ENCODE data around the gene ITGB1. TPM values are rescaled to one million over a fixed set of nuclear protein-coding genes. Genes with fewer than 3 reads are reported as not detected.

ITGB1 gene
- total RNA-seq, 4 donors from 2014 or later: 998 to 2,832 (median 1,462) TPM

GRCh38 chr10:32957341-32958084, 517 bp downstream of the ITGB1 start:
- peak; percentile 10 for ATAC-seq
- no peaks in the 10 kb centered on the region for H3K9me3 ChIP-seq
- H3K4me3 ChIP-seq: peak overlapping the region; percentile 90 to 91
- TF ChIP-seq POLR2A (IDR thresholded peaks at IDR 0.05) (peak; percentile 32 to 39), POLR2AphosphoS5 (IDR thresholded peaks at IDR 0.05) (peak; percentile 4), CTCF (IDR thresholded peaks at IDR 0.05) (no peak), EP300 (IDR thresholded peaks at IDR 0.05) (no peak)
- peak overlapping the region; percentile 96 to 99 (median 98) for H3K27ac ChIP-seq
- H3K4me1 ChIP-seq: peaks cover 4 to 77% (median 7%) of the 10 kb centered on the region in 3 donors
- no peaks in the 10 kb centered on the region for H3K36me3 ChIP-seq
- no peaks in the 10 kb centered on the region for H3K27me3 ChIP-seq
- 0% methylated on average over 2 to 6 of the region's 87 CpGs for WGBS, 2 donors (ENCODE audit: low coverage in 1 of 2)

GRCh38 chr10:32956365-32957197, 1.4 kb downstream of the ITGB1 start:
- H3K27ac ChIP-seq: peak overlapping the region; percentile 96 to 99 (median 98)
- peaks cover 3 to 77% (median 15%) of the 10 kb centered on the region in 3 donors for H3K4me1 ChIP-seq
- H3K27me3 ChIP-seq: no peaks in the 10 kb centered on the region
- TF ChIP-seq CTCF (IDR thresholded peaks at IDR 0.05) (no peak), POLR2A (IDR thresholded peaks at IDR 0.05) (peak in 1 of 2 donors; percentile 15), EP300 (IDR thresholded peaks at IDR 0.05) (no peak), POLR2AphosphoS5 (IDR thresholded peaks at IDR 0.05) (peak; percentile 10)
- peak overlapping the region; percentile 90 to 91 for H3K4me3 ChIP-seq
- no peaks in the 10 kb centered on the region for H3K9me3 ChIP-seq
- H3K36me3 ChIP-seq: no peaks in the 10 kb centered on the region
- WGBS, 2 donors (ENCODE audit: low coverage in 1 of 2): 8 to 10% methylated on average over 9 to 13 of the region's 13 CpGs
- no peak for ATAC-seq

- Histone ChIP-seq H3K4me3 (peak overlapping the region; percentile 90 to 91), H3K9me3 (no peaks in the 10 kb centered on the region), H3K27me3 (no peaks in the 10 kb centered on the region), H3K4me1 (peaks cover 4 to 77% (median 20%) of the 10 kb centered on the region in 3 donors), H3K27ac (peak overlapping the region; percentile 96 to 99 (median 98)), H3K36me3 (no peaks in the 10 kb centered on the region)
- TF ChIP-seq POLR2A (IDR thresholded peaks at IDR 0.05) (no peak), CTCF (IDR thresholded peaks at IDR 0.05) (no peak), EP300 (IDR thresholded peaks at IDR 0.05) (no peak), POLR2AphosphoS5 (IDR thresholded peaks at IDR 0.05) (no peak)
- 0% methylated on average over 1 of the region's 1 CpG for WGBS, 2 donors (ENCODE audit: low coverage in 1 of 2)
- ATAC-seq: no peak
Measured at GRCh38 chr10:32955790-32956189, 2.2 kb downstream of the ITGB1 start.

- Histone ChIP-seq H3K4me1 (peaks cover 4 to 77% (median 21%) of the 10 kb centered on the region in 3 donors), H3K9me3 (no peaks in the 10 kb centered on the region), H3K36me3 (no peaks in the 10 kb centered on the region), H3K27ac (peak overlapping the region; percentile 96 to 99 (median 98)), H3K27me3 (no peaks in the 10 kb centered on the region), H3K4me3 (peak overlapping the region; percentile 90 to 91)
- no peak for TF ChIP-seq POLR2A (IDR thresholded peaks at IDR 0.05)
- TF ChIP-seq POLR2AphosphoS5 (IDR thresholded peaks at IDR 0.05): peak; percentile 4
- no peak for ATAC-seq
- WGBS, 2 donors (ENCODE audit: low coverage in 1 of 2): 16 to 24% methylated on average over 4 of the region's 4 CpGs
Measured at GRCh38 chr10:32955299-32955772, 2.7 kb downstream of the ITGB1 start.

Measured in gastroesophageal sphincter (tissue), 4 donors.